Neutrophil (primary cell): ENCODE data around the gene KCNQ4.

Experiments used
- H3K27ac ChIP-seq: fragments of 200-600 bp; sonication (generic); 2 replicates; pipeline ENCODE4 v1.5.1; 2016; ENCODE audit warnings: mild to moderate bottlenecking, moderate library complexity
- H3K27me3 ChIP-seq: fragments of 200-600 bp; sonication (generic); 2 replicates; pipeline ENCODE4 v1.6.0; 2016; ENCODE audit warnings: mild to moderate bottlenecking
- H3K36me3 ChIP-seq: fragments of 200-600 bp; sonication (generic); 2 replicates; pipeline ENCODE4 v1.5.1; 2017
- H3K4me1 ChIP-seq, 2 experiments: fragments of 200-600 bp in 1 of 2; sonication (generic) in 1 of 2; 1 replicate in 1 of 2; 2 replicates in 1 of 2; pipeline versions ENCODE4 v1.5.1 to v1.6.1; 2013 to 2016; ENCODE audit warnings: low read depth in 1 of 2, low read length in 1 of 2, mild to moderate bottlenecking in 1 of 2, moderate library complexity in 1 of 2; ENCODE audit not compliant: control insufficient read depth in 1 of 2, insufficient read depth in 1 of 2
- H3K4me3 ChIP-seq, 2 experiments: fragments of 200-600 bp in 1 of 2; sonication (generic) in 1 of 2; 1 replicate in 1 of 2; 2 replicates in 1 of 2; pipeline ENCODE4 v1.5.1; 2013 to 2016; ENCODE audit warnings: low read depth in 1 of 2, low read length in 1 of 2, mild to moderate bottlenecking in 1 of 2, moderate library complexity in 1 of 2
- H3K9me3 ChIP-seq: fragments of 200-600 bp; sonication (generic); 2 replicates; pipeline ENCODE4 v1.5.1; 2016
- TF ChIP-seq, protein P1 (sequence below): fragments of 200-600 bp; sonication (generic); IDR thresholded peaks from 2 replicates; pipeline ENCODE4 v1.5.1; 2016; ENCODE audit warnings: antibody characterized with exemption

Gene KCNQ4

DNA sequence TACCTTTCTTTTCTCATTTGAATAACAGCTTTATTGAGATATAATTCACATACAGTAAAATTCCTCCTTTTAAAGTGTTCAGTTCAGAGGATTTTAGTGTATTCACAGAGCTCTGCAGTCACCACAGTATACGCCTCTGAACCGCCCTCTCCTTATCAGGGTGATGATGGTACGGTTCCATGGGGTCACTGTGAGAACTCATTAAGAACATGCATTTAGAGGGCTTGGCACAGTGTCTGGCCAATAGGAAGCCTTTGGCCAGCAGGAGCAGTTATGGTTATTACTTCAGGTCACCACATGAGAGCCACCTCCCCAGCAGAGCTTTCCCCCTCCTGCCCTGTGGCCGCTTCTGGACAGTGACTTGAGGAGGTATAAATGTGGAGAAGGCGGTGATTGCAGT lies 27.3 kb downstream of the KCNQ4 start:
- Histone ChIP-seq H3K4me3 (no peak overlapping the region), H3K27ac (no peak overlapping the region), H3K9me3 (no peaks in the 10 kb centered on the region), H3K4me1 (peaks cover 0 to 5% of the 10 kb centered on the region in 2 experiments), H3K27me3 (peaks cover 41% of the 10 kb centered on the region), H3K36me3 (no peaks in the 10 kb centered on the region)
- TF ChIP-seq, protein P1, sequence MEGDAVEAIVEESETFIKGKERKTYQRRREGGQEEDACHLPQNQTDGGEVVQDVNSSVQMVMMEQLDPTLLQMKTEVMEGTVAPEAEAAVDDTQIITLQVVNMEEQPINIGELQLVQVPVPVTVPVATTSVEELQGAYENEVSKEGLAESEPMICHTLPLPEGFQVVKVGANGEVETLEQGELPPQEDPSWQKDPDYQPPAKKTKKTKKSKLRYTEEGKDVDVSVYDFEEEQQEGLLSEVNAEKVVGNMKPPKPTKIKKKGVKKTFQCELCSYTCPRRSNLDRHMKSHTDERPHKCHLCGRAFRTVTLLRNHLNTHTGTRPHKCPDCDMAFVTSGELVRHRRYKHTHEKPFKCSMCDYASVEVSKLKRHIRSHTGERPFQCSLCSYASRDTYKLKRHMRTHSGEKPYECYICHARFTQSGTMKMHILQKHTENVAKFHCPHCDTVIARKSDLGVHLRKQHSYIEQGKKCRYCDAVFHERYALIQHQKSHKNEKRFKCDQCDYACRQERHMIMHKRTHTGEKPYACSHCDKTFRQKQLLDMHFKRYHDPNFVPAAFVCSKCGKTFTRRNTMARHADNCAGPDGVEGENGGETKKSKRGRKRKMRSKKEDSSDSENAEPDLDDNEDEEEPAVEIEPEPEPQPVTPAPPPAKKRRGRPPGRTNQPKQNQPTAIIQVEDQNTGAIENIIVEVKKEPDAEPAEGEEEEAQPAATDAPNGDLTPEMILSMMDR: no peak

DNA sequence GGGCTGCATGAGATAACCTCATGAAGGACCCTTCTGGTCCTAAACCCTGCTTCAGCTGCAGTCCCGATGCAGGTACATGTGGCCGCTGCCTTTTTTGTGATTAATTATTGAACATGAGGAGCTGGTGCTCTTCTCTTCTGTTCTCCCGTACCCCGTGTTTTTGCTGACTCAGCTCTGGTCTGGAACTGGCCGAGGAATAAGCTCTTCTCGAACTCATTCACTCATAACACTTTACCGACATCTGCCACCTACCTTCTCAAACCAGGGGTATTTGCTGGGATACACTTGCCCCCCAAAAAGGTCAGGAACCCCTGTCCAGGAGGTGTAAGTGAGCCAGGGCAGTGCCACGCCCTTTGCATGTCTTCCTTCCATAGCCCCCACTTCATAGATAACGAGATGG lies 31.8 kb downstream of the KCNQ4 start:
- TF ChIP-seq, protein P1: no peak
- Histone ChIP-seq H3K4me1 (peaks cover 7 to 8% of the 10 kb centered on the region in 2 experiments), H3K9me3 (no peaks in the 10 kb centered on the region), H3K27ac (no peak overlapping the region), H3K4me3 (no peak overlapping the region), H3K27me3 (peaks cover 85% of the 10 kb centered on the region), H3K36me3 (no peaks in the 10 kb centered on the region)

DNA sequence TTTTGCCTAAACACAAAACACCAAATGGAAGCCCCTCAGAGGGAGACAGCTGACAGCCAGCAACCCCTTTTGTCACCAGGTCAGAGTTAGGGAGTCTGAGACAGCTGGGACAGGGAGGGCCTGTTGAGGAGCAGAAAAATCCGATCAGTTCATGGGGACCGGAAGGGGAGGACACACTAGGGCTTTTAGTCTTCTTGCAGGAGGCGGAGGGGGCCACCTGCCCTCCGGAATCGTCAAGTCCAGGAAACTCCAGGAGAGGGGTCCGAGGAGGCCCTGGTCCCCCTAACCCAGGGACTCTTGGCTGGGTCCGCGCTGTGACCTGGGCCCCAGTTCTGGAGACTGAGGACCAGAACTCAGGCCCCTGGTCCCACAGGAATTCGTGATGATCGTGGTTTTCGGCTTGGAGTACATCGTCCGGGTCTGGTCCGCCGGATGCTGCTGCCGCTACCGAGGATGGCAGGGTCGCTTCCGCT lies 34.2 kb downstream of the KCNQ4 start:
- peaks cover 66% of the 10 kb centered on the region for H3K27me3 ChIP-seq
- no peaks in the 10 kb centered on the region for H3K36me3 ChIP-seq
- H3K9me3 ChIP-seq: no peaks in the 10 kb centered on the region
- TF ChIP-seq, protein P1: no peak
- peak overlapping the region in 1 of 2 experiments; percentile 49 for H3K4me3 ChIP-seq
- peaks cover 7 to 8% of the 10 kb centered on the region in 2 experiments for H3K4me1 ChIP-seq
- H3K27ac ChIP-seq: no peak overlapping the region

DNA sequence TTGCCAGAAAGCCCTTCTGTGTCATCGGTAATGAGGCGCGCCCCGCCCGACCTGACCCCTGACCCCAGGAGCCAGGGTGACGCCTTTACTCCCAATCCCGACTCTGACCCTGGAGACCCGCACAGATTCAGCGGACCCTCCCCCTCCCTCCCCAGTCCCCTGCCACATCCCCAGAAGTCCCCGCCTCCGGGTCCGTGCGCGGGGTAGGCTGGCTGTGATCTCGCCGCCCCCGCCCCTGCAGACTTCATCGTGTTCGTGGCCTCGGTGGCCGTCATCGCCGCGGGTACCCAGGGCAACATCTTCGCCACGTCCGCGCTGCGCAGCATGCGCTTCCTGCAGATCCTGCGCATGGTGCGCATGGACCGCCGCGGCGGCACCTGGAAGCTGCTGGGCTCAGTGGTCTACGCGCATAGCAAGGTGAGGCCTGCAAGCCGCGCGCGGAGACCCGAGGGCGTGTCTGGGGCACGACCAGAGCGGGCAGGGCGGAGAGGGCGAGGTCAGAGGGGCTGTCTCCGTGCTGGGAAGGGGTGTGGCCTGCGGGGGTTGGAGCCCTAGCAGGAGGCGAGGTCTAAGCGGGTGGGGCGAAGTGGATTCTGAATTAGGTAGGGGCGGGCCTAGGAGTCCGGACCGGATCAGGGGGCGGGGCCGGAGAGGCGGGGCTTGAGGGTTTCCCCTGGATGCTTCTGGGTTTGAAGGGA lies 34.8 kb downstream of the KCNQ4 start:
- Histone ChIP-seq H3K4me3 (peak overlapping the region; percentile 49 to 51), H3K36me3 (no peaks in the 10 kb centered on the region), H3K9me3 (no peaks in the 10 kb centered on the region), H3K4me1 (peaks cover 7 to 8% of the 10 kb centered on the region in 2 experiments), H3K27ac (no peak overlapping the region), H3K27me3 (peaks cover 60% of the 10 kb centered on the region)
- TF ChIP-seq, protein P1: no peak

DNA sequence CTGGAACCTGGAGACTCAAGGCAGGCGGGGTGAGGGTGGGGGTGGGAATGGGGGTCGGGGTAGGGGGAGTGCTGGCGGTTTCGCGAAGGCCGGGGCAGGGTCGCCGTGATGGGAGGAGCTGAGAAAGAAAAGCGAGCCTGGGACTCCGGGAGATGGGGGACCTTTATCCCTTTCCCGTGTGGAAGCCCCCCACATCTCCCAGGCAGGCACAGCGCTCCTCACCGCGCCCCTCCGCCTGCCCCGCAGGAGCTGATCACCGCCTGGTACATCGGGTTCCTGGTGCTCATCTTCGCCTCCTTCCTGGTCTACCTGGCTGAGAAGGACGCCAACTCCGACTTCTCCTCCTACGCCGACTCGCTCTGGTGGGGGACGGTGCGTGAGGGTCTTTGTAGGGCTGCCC lies 35.5 kb downstream of the KCNQ4 start:
- Histone ChIP-seq H3K27me3 (peaks cover 60% of the 10 kb centered on the region), H3K4me1 (peaks cover 7 to 8% of the 10 kb centered on the region in 2 experiments), H3K4me3 (no peak overlapping the region), H3K36me3 (no peaks in the 10 kb centered on the region), H3K27ac (no peak overlapping the region), H3K9me3 (no peaks in the 10 kb centered on the region)
- TF ChIP-seq, protein P1: no peak
